HUES64 (cell line): ENCODE measurements around the gene A3GALT2.
"Not testable (repeated sequence)": the region's sequence is repeated elsewhere in the genome, so short reads cannot be mapped to it uniquely, and the experiment has no call there.

ENCODE experiments used
- H3K27ac ChIP-seq: 2 replicates; pipeline ENCODE4 v1.7.0; 2013; ENCODE audit warnings: low read depth, low read length, inconsistent platforms
- H3K27me3 ChIP-seq: 2 replicates; pipeline ENCODE4 v1.6.1; 2013; ENCODE audit warnings: mild to moderate bottlenecking, low read length; ENCODE audit not compliant: insufficient read depth
- H3K36me3 ChIP-seq: 2 replicates; pipeline ENCODE4 v1.6.1; 2013; ENCODE audit warnings: mild to moderate bottlenecking, low read length; ENCODE audit not compliant: insufficient read depth
- H3K4me1 ChIP-seq: 2 replicates; pipeline ENCODE4 v1.6.1; 2013; ENCODE audit warnings: mild to moderate bottlenecking, low read length, moderate library complexity; ENCODE audit not compliant: insufficient read depth
- H3K4me3 ChIP-seq: 2 replicates; pipeline ENCODE4 v1.5.1; 2013; ENCODE audit warnings: mild to moderate bottlenecking, low read length, moderate library complexity
- H3K9ac ChIP-seq: 2 replicates; pipeline ENCODE4 v1.6.1; 2013; ENCODE audit warnings: mild to moderate bottlenecking, low read depth, low read length
- H3K9me3 ChIP-seq: 2 replicates; pipeline ENCODE4 v1.6.1; 2013; ENCODE audit warnings: low read depth, low read length; ENCODE audit not compliant: insufficient read depth
- WGBS: fragments of 150-250, 120-280 bp; methylation state at CpG from one replicate; pipeline ENCODE4 v1.1.7; 2013; ENCODE audit warnings: missing lambda C conversion rate; 5-methylcytosine and 5-hydroxymethylcytosine counted together

Gene A3GALT2

DNA sequence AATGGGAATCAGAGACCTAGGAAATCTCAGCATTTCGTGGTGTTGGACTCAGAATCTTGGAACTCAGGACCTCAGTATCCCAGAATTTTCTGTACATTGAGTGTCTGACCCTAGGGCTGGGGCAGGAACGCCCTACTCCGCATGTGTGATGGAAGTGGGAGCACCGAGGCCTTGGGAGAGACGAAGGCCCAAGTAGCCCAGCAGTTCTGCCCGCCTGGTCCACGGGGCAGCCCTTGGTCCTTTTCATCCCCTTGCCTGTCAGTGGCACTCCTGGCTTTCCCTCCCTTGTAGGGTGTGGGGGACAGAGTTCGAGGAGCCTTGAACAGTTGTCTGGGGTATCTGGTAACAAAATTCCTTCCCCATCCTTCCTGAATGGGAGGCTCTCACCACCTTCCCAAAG is 10.2 kb downstream of the A3GALT2 start:
- Histone ChIP-seq H3K9ac (no peak overlapping the region), H3K27ac (no peak overlapping the region), H3K4me3 (no peak overlapping the region), H3K36me3 (no peaks in the 10 kb centered on the region), H3K9me3 (no peaks in the 10 kb centered on the region), H3K27me3 (peaks cover 15% of the 10 kb centered on the region), H3K4me1 (no peaks in the 10 kb centered on the region)
- WGBS: 67% methylated on average over 7 of the region's 8 CpGs

DNA sequence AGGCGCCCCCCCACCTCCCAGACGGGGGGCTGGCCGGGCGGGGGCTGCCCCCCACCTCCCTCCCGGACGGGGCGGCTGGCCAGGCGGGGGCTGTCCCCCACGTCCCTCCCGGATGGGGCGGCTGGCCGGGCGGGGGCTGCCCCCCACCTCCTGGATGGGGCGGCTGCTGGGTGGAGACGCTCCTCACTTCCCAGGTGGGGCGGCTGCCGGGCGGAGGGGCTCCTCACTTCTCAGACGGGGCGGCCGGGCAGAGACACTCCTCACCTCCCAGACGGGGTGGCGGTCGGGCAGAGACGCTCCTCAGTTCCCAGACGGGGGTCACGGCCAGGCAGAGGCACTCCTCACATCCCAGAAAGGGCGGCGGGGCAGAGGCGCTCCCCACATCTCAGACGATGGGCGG is 11.5 kb downstream of the A3GALT2 start:
- not testable (repeated sequence) for H3K36me3 ChIP-seq, H3K9ac ChIP-seq, H3K27ac ChIP-seq, H3K9me3 ChIP-seq, H3K4me1 ChIP-seq, H3K4me3 ChIP-seq
- WGBS: 93% methylated on average over 32 of the region's 32 CpGs
- peaks cover 16% of the 10 kb centered on the region for H3K27me3 ChIP-seq

DNA sequence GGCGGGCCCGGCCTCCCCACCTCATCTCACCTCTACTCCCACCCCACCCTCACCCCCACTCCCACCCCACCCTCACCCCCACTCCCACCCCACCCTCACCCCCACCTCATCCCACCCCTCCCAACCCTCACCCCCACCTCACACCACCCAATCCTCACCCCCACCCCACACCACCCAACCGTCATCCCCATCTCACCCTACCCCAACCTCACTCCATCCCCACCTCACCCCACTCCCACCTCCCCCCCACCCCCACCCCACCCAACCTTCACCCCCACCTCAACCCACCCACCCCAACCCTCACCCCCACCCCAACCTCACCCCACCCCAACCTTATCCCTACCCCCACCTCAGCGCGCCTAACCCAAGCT is 13.4 kb downstream of the A3GALT2 start:
- Histone ChIP-seq H3K27ac (no peak overlapping the region), H3K36me3 (no peaks in the 10 kb centered on the region), H3K27me3 (peaks cover 16% of the 10 kb centered on the region), H3K9me3 (no peaks in the 10 kb centered on the region), H3K4me1 (no peaks in the 10 kb centered on the region), H3K4me3 (no peak overlapping the region), H3K9ac (no peak overlapping the region)
- WGBS: no CpG with 5 or more reads among the region's 5 CpGs

DNA sequence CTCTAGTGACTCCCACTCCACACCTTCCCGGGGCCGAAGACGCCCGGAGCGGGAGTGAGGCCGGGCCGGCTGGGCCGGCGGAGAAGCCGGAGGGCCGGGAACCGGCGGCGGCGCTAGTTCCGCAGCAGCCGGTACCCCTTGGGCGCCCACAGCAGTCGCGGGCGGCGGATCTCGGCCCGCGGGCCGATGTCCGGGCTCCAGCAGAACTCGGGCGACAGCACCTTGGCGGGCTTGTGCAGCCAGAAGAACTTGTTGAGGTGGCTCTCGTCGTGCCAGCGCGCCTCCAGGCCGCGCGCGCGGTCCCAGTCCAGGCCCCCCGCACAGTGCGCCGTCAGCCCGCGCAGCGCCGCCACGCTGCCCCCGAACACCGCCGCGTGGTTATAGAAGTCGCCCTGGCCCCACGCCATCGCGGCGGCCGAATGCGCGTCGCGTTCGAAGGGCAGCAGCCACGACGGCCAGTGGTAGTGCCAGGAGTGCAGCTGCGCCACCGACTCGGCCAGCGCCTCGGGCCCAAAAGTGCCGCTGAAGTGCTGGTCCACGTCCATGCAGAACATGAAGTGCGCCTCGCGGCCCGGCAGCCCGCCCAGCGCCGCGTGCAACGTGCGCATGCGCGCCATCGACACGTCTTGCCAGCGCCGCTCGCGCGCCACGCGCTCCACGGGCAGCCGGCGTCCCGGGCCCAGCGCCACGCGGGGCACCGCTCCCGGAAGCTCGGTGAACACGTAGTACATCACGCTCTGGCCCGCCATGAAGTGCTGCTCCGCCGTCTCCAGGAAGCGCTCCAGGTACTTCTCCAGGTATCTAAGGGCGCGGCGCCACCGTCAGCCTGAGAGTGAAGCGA is 14.0 kb downstream of the A3GALT2 start:
- peak overlapping the region; percentile 12; the same call in 1 of the 2 replicates for H3K4me3 ChIP-seq
- H3K27me3 ChIP-seq: peaks cover 16% of the 10 kb centered on the region
- H3K9ac ChIP-seq: no peak overlapping the region; the same call in 1 of the 2 replicates
- H3K4me1 ChIP-seq: no peaks in the 10 kb centered on the region
- 95% methylated on average over 112 of the region's 113 CpGs for WGBS
- H3K27ac ChIP-seq: no peak overlapping the region
- H3K9me3 ChIP-seq: no peaks in the 10 kb centered on the region
- no peaks in the 10 kb centered on the region for H3K36me3 ChIP-seq

DNA sequence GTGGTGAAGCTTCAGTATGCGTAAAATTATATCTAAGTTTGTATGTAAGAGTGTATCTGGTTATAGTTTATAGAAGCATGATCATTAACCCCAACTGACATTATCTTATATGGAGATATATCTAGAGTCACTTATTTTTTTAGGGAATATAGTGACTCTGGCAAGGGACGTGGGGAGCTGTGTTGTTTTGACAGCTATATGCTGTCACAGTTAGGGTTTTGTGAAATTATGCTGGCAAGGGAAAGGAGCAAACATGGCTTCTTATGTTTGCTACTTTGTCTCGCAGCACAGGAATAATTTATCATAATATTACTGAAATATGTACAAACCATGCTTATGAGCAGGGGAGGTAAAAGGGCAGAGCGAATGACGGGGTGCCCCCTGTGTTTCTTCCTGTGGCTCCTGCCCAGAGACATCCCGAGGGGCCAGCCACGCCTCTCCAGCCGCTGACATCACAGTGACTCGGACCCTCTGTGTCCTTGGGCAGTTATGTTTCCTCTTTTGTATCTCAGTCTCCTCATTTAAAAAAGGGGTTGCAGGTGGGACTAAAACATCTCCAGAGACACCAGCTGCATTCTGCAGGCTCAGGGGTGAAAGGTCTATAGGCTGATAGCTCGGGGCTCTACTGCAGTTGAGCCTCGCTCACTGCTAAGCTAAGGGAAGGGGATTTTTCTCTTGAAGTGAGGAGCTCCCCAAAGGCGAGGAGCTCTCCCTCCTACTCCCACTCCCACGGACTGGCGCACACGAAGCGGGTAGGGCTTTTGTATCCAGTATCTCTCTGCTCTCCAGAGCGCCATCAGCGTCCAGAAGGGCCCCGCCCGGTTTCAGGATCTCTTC is 14.9 kb downstream of the A3GALT2 start:
- peaks cover 16% of the 10 kb centered on the region for H3K27me3 ChIP-seq
- H3K9ac ChIP-seq: no peak overlapping the region
- no peaks in the 10 kb centered on the region for H3K36me3 ChIP-seq
- WGBS: 87% methylated on average over 19 of the region's 20 CpGs
- H3K9me3 ChIP-seq: no peaks in the 10 kb centered on the region; the same call in 1 of the 2 replicates
- no peaks in the 10 kb centered on the region for H3K4me1 ChIP-seq
- H3K4me3 ChIP-seq: 0 out of 2 replicates have a peak overlapping the region, but pooled peaks have one; percentile 12
- no peak overlapping the region for H3K27ac ChIP-seq

DNA sequence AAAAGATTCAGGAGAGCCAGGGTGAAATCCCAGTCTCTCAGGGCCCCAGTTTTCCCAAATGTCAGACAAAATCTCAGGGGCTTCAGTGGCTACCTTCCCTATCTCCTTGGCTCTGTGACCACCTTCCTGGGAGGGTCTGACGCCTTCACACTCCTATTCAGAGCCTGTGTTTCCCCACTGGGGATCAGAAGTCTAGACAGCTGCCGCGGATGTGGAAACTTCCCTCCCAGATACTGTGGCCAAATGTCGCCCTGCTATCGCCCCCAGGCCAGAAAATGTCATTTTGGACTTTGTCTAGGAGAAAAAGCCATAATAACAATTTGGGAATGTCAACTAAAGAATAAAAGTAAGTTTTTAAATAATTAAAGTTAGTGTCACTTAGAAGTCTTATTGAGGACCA is 15.9 kb downstream of the A3GALT2 start:
- WGBS: 93% methylated on average over 5 of the region's 5 CpGs
- no peak overlapping the region for H3K4me3 ChIP-seq
- peaks cover 16% of the 10 kb centered on the region for H3K27me3 ChIP-seq
- H3K36me3 ChIP-seq: no peaks in the 10 kb centered on the region
- H3K4me1 ChIP-seq: 0 out of 2 replicates have a peak, but pooled peaks cover 5% of the 10 kb centered on the region
- no peaks in the 10 kb centered on the region; the same call in 1 of the 2 replicates for H3K9me3 ChIP-seq
- no peak overlapping the region for H3K27ac ChIP-seq
- H3K9ac ChIP-seq: no peak overlapping the region

DNA sequence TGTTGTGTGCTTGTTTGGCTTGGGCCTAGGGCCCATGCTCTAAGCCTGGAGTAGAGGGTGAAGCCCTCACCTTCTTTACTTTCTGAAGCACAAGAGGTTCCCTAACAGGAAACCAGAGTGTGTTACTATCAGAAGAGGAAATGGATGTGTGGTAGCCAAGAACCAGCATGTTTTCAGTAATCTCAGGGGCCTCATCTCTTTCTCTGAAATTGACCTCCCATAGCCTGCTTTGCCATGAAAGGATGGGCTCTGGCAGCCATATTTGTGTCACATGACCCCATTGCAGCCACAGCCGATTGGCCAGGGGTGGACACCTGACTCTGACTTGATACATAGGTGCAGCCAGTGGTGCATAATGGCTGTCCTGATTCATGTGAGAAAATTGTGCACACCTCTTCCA is 18.6 kb downstream of the A3GALT2 start:
- Histone ChIP-seq H3K4me1 (0 out of 2 replicates have a peak, but pooled peaks cover 5% of the 10 kb centered on the region), H3K9ac (no peak overlapping the region), H3K27me3 (peaks cover 16% of the 10 kb centered on the region), H3K27ac (no peak overlapping the region), H3K36me3 (peaks cover 7% of the 10 kb centered on the region), H3K4me3 (no peak overlapping the region), H3K9me3 (no peaks in the 10 kb centered on the region; the same call in 1 of the 2 replicates)
- 92% methylated on average over 1 of the region's 1 CpG for WGBS

DNA sequence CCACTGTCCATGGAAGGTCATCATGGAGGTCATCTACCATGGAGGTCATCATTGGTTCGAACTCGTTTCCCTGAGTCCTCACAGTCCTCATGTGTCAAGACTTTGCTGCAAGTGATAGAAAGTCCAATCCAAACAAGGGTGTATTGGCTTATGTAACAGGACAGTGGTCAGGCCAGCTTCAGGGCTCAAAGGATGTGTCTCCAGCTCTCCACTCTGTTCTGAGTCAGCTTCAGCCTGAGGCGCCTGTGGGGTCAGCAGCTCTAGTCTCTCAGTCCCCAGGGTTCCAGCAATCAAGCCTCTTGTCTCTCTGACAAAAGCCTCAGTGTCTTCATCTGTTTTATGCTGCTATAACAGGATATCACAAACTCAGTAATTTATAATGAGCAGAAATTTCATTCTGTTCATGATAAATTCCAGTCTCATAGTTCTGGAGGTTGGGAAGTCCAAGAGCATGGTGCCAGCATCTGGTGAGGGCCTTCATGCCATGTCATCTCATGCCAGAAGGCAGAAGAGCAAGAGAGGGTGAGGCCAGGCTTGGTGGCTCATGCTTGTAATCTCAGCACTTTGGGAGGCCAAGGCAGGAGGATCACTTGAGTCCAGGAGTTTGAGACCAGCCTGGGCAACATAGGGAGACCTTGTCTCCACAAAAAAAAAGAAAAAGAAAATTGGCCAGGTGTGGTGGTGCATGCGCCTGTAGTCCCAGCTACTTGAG is 19.5 kb downstream of the A3GALT2 start:
- H3K27ac ChIP-seq: no peak overlapping the region
- H3K36me3 ChIP-seq: peaks cover 14% of the 10 kb centered on the region
- H3K27me3 ChIP-seq: peaks cover 8% of the 10 kb centered on the region; the same call in 1 of the 2 replicates
- H3K9me3 ChIP-seq: no peaks in the 10 kb centered on the region; the same call in 1 of the 2 replicates
- WGBS: 94% methylated on average over 4 of the region's 4 CpGs
- H3K9ac ChIP-seq: no peak overlapping the region
- H3K4me3 ChIP-seq: no peak overlapping the region
- H3K4me1 ChIP-seq: 0 out of 2 replicates have a peak, but pooled peaks cover 5% of the 10 kb centered on the region

DNA sequence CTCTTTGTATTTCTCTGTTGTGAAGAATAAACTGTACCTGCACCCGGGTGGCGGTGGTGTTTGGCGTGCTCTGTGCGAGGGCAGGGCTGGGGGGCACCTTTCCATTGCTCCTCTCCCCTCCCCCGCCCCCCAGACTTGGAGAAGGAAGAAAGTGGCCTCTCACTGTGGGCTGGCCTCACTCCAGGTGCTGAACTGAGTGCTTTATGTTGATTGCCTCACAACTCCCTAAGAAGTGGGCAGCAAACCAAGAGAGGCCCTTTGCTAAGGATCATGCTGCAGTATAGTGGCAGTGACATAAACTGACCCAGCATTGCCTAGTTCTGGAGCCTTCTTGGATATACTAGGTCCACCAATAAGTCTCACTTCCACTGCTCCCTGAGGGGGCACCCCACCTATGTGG is 20.2 kb downstream of the A3GALT2 start:
- Histone ChIP-seq H3K27me3 (0 out of 2 replicates have a peak, but pooled peaks cover 1% of the 10 kb centered on the region), H3K36me3 (peaks cover 22% of the 10 kb centered on the region), H3K27ac (no peak overlapping the region), H3K9ac (no peak overlapping the region), H3K4me1 (0 out of 2 replicates have a peak, but pooled peaks cover 5% of the 10 kb centered on the region), H3K9me3 (no peaks in the 10 kb centered on the region; the same call in 1 of the 2 replicates), H3K4me3 (no peak overlapping the region)
- WGBS: 93% methylated on average over 5 of the region's 5 CpGs

DNA sequence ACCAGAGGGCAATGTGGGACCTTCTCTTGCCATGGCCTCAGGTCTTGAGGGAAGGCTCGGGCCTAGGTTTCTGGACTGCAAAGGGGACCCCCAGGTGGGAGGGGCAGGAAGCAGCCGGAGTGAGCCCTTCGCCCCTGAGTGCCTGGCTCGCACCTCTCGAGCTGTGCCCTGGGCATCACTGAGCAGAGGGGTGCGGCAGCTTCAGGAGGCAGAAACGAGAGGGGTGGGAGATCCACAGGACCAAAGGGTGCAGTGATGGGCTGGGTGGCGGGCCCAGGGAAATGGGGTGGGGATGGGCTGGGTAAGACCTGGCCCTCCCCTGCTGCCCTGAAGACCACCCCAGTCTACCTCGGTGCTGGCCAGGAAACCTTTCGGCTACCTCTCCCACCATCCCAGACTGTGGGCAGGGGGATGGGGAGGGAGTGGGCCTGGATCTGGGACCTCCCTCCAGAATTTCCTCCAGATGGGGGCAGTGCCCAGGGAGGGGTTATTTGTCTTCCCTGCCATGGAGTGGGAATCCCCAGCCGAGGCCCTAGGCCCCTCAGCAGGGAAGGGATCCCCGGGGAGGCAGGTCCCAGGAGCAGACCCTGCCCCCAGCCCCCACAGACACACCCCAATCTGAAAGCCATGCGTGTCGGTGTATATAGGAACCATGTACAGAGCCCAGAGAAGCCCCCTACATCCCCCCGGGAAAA is 21.3 kb downstream of the A3GALT2 start:
- H3K4me1 ChIP-seq: 0 out of 2 replicates have a peak, but pooled peaks cover 5% of the 10 kb centered on the region
- H3K9ac ChIP-seq: no peak overlapping the region
- no peaks in the 10 kb centered on the region; the same call in 1 of the 2 replicates for H3K9me3 ChIP-seq
- peaks cover 23% of the 10 kb centered on the region for H3K36me3 ChIP-seq
- no peak overlapping the region for H3K4me3 ChIP-seq
- no peak overlapping the region for H3K27ac ChIP-seq
- 95% methylated on average over 13 of the region's 15 CpGs for WGBS
- no peaks in the 10 kb centered on the region for H3K27me3 ChIP-seq
